Nephron (organoid): ENCODE measurements around the gene ABCG1.
A peak's percentile ranks its signal among the peaks of the same experiment; 100 is the strongest.

ENCODE experiments used
- H3K27ac Mint-ChIP-seq, 3 experiments: 2 replicates each; pipeline ENCODE4 v1.8.0; 2020; ENCODE audit warnings: mixed read lengths in 3 of 3, mild to moderate bottlenecking in 2 of 3, moderate library complexity in 1 of 3
- H3K27me3 Mint-ChIP-seq: 2 replicates; pipeline ENCODE4 v1.8.0; 2021; ENCODE audit warnings: low read depth, mild to moderate bottlenecking, moderate library complexity, mixed read lengths
- H3K36me3 Mint-ChIP-seq: 2 replicates; pipeline ENCODE4 v1.8.0; 2020; ENCODE audit warnings: low read depth, mixed read lengths
- H3K4me1 Mint-ChIP-seq: 2 replicates; pipeline ENCODE4 v1.8.0; 2020; ENCODE audit warnings: mixed read lengths
- H3K4me3 Mint-ChIP-seq, 3 experiments: 2 replicates each; pipeline ENCODE4 v1.8.0; 2020; ENCODE audit warnings: mild to moderate bottlenecking in 3 of 3, mixed read lengths in 3 of 3, moderate library complexity in 2 of 3
- H3K9me3 Mint-ChIP-seq: 2 replicates; pipeline ENCODE4 v1.8.0; 2020; ENCODE audit warnings: mixed read lengths
- TF ChIP-seq, protein P1 (sequence below), 3 experiments: fragments of 200-600 bp; sonication (generic); IDR thresholded peaks; one replicate each; pipeline ENCODE4 v1.5.0; 2021; ENCODE audit warnings: antibody characterized with exemption in 3 of 3; ENCODE audit not compliant: unreplicated experiment in 3 of 3

ABCG1 gene

DNA sequence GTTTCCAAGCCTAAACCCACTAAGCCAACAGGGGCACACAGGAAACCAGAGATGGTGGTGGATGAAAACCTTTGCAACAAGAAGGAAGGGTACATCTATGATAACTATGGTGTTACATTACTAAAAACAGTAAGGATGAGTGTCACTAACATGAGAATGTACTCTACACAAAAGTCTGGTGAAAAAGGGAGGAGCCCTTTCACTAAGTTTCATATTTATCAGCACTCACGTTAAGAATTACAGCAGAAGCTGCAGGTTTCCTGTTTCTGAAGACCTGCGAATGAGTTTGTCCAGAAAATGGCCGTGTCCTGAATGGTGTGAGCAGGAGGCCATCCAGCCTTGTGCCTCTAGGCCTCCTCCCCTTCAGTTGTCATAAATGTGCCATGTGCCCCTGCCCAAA, 17.8 kb downstream of the ABCG1 start:
- peak overlapping the region in 2 of 3 experiments; percentile 68 to 87 for H3K27ac Mint-ChIP-seq

DNA sequence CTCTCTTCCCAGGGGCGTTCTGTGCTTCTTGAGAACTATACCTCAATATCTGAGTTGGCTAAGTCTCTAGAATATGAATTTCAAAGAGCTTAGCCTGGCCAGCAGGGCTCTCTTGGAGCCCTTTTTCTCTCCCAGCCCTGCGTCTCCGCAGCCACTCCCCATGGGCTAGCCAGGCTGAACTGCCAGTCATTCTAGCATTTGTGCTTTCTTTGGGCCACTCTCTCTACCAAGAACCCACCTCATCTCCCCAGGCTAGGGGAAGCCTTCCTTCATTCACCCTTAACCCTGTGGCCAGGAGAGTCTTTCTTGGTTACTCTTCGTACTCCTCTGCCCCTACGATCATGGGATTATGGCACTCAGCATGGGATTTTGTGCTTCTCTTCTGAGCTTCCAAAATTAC, 18.2 kb downstream of the ABCG1 start:
- TF ChIP-seq, protein P1, sequence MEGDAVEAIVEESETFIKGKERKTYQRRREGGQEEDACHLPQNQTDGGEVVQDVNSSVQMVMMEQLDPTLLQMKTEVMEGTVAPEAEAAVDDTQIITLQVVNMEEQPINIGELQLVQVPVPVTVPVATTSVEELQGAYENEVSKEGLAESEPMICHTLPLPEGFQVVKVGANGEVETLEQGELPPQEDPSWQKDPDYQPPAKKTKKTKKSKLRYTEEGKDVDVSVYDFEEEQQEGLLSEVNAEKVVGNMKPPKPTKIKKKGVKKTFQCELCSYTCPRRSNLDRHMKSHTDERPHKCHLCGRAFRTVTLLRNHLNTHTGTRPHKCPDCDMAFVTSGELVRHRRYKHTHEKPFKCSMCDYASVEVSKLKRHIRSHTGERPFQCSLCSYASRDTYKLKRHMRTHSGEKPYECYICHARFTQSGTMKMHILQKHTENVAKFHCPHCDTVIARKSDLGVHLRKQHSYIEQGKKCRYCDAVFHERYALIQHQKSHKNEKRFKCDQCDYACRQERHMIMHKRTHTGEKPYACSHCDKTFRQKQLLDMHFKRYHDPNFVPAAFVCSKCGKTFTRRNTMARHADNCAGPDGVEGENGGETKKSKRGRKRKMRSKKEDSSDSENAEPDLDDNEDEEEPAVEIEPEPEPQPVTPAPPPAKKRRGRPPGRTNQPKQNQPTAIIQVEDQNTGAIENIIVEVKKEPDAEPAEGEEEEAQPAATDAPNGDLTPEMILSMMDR (IDR thresholded peaks at IDR 0.05; ENCODE audit: unreplicated experiment in 3 of 3) = no peak
- H3K27me3 Mint-ChIP-seq = peaks cover 58% of the 10 kb centered on the region
- peak overlapping the region in 1 of 3 experiments; percentile 6 for H3K4me3 Mint-ChIP-seq
- no peaks in the 10 kb centered on the region for H3K36me3 Mint-ChIP-seq
- H3K27ac Mint-ChIP-seq = no peak overlapping the region
- no peaks in the 10 kb centered on the region for H3K9me3 Mint-ChIP-seq
- peaks cover 53% of the 10 kb centered on the region for H3K4me1 Mint-ChIP-seq

More for the DNA sequence above, 17.8 kb downstream of the ABCG1 start:
- Mint-ChIP-seq H3K27me3 (peaks cover 58% of the 10 kb centered on the region), H3K36me3 (no peaks in the 10 kb centered on the region), H3K9me3 (no peaks in the 10 kb centered on the region), H3K4me1 (peaks cover 54% of the 10 kb centered on the region), H3K4me3 (peak overlapping the region in 1 of 3 experiments; percentile 9)
- TF ChIP-seq, protein P1 (IDR thresholded peaks at IDR 0.05; ENCODE audit: unreplicated experiment in 3 of 3) = no peak

DNA sequence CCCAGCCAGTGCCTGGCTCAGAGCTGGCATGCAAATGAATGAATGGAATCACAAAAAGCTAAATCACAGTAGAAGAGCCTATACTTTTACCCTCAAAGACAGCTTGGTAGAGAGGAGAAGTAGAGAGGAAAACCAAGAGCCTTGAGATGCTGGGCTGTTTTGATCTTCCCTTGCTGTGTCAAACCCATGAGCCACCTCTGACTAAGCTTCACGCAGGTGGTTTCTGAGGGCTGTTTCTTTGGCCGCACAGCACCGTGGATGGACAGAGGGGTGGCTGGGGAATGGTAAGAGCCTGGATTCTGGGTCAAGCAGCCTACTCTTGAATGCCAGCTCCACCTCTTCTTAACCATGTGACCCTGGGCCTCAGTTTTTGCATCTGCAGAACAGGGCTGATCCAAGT, 18.6 kb downstream of the ABCG1 start:
- TF ChIP-seq, protein P1 (IDR thresholded peaks at IDR 0.05; ENCODE audit: unreplicated experiment in 3 of 3) = no peak
- Mint-ChIP-seq H3K4me1 (peaks cover 50% of the 10 kb centered on the region), H3K27me3 (peaks cover 56% of the 10 kb centered on the region), H3K36me3 (no peaks in the 10 kb centered on the region), H3K27ac (no peak overlapping the region), H3K9me3 (no peaks in the 10 kb centered on the region), H3K4me3 (peak overlapping the region in 1 of 3 experiments; percentile 6)

DNA sequence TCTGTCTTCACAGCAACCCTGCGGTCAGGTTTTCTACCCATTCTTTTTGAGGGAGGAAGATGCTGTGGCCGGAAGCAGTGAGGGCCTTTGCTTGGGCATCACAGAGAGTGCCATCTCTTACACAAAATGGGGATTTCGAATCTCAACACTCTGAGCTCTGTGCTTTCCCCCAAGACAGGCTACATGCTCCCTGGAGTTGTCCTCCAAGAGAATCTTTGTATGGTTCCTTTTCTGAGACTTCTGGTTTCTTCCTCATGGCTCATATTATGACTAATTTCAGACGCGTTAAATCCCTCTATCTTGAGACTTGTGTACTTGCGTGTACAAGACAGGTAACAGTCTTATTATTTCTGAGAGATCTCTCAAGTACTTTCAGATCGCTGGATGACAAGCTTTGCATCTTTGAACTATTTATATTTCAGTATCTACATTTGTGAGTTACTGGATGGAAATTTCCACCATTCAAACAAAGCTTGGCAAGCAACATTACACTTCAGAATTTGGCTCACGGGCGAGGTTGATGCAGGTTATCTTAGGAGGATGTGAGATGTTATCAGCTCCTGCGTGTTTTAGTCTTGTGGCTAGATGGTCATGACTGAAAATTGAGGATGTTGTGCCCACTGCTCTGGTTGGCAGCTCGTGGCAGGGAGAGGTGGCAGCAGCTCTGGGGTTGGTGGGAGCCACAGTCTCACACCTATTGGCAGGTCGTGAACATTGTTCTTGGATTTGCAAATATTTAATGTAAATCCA, 19.4 kb downstream of the ABCG1 start:
- H3K36me3 Mint-ChIP-seq = no peaks in the 10 kb centered on the region
- no peaks in the 10 kb centered on the region for H3K9me3 Mint-ChIP-seq
- peaks cover 48% of the 10 kb centered on the region for H3K27me3 Mint-ChIP-seq
- no peak overlapping the region for H3K27ac Mint-ChIP-seq
- TF ChIP-seq, protein P1 (IDR thresholded peaks at IDR 0.05; ENCODE audit: unreplicated experiment in 3 of 3) = no peak
- H3K4me1 Mint-ChIP-seq = peaks cover 42% of the 10 kb centered on the region
- H3K4me3 Mint-ChIP-seq = no peak overlapping the region

DNA sequence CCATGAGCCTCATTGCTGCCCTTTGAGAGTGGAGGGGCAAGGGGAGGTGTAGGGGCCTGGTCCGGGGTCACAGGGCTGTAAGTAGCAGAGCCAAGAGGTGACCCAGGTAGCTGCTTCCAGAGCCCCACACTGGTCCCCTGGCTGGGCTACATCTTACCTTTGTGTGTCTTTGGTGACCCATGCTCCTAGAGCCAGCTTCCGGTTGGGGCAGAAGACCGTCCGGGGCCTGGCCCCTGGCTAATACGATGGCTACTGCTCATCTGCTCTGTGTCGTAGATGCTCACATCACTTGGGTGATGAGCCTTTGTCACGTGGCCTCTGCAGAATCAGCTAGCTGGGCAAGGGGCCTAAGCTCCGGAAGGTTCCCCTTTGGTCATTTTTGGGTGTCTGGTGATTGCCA, 20.6 kb downstream of the ABCG1 start:
- no peaks in the 10 kb centered on the region for H3K36me3 Mint-ChIP-seq
- peaks cover 48% of the 10 kb centered on the region for H3K27me3 Mint-ChIP-seq
- H3K4me1 Mint-ChIP-seq = peaks cover 35% of the 10 kb centered on the region
- H3K27ac Mint-ChIP-seq = no peak overlapping the region
- no peaks in the 10 kb centered on the region for H3K9me3 Mint-ChIP-seq
- TF ChIP-seq, protein P1 (IDR thresholded peaks at IDR 0.05; ENCODE audit: unreplicated experiment in 3 of 3) = no peak
- no peak overlapping the region for H3K4me3 Mint-ChIP-seq

DNA sequence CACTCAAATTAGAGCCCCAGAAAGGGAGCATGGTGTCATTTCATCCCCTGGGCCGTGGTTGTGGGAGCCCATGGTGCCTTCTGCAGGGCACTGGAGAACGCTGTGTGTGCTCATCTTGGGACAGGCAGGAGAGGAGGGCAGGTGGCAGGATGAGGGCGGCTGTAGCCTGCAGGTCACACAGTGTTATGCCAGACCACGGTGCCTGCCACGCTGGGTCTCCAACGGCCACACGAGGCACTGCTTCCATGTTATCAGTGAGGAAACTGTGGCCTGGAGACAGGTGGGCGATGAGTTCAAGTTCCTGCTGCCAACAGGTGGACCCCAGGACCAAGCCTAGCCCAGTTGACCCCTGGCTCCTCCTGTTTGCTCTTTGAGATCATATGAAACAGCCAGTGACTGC, 21.0 kb downstream of the ABCG1 start:
- Mint-ChIP-seq H3K9me3 (no peaks in the 10 kb centered on the region), H3K27me3 (peaks cover 48% of the 10 kb centered on the region), H3K4me1 (peaks cover 36% of the 10 kb centered on the region), H3K27ac (no peak overlapping the region), H3K4me3 (no peak overlapping the region), H3K36me3 (no peaks in the 10 kb centered on the region)
- TF ChIP-seq, protein P1 (IDR thresholded peaks at IDR 0.05; ENCODE audit: unreplicated experiment in 3 of 3) = no peak
